Muscle of leg (tissue), 11 donors: Measurements from ENCODE around the gene OSBP2. TPM values are rescaled to one million over a fixed set of nuclear protein-coding genes. Genes with fewer than 3 reads are reported as not detected.
A peak's percentile ranks its signal among the peaks of the same experiment; 100 is the strongest.

ENCODE experiments used
- DNase-seq: peaks from one replicate; pipeline ENCODE4 v3.0.0; 2013
- H3K27ac ChIP-seq: one replicate; pipeline ENCODE4 v1.5.1; 2013; ENCODE audit warnings: mild to moderate bottlenecking, low read length, control low read depth
- H3K27me3 ChIP-seq: one replicate; pipeline ENCODE4 v1.6.1; 2013; ENCODE audit warnings: low read length; ENCODE audit not compliant: control insufficient read depth, insufficient read depth
- H3K36me3 ChIP-seq: one replicate; pipeline ENCODE4 v1.6.1; 2013; ENCODE audit warnings: low read length; ENCODE audit not compliant: control insufficient read depth, insufficient read depth
- H3K4me1 ChIP-seq: one replicate; pipeline ENCODE4 v1.6.1; 2013; ENCODE audit warnings: low read length; ENCODE audit not compliant: control insufficient read depth, insufficient read depth
- H3K4me3 ChIP-seq: one replicate; pipeline ENCODE4 v1.5.1; 2013; ENCODE audit warnings: low read length, control low read depth
- H3K9me3 ChIP-seq: replicated peaks from 2 replicates; pipeline ENCODE4 v1.6.1; 2013; ENCODE audit warnings: low read depth, low read length; ENCODE audit not compliant: control insufficient read depth
- WGBS: methylation state at CpG from one replicate; pipeline ENCODE4 v1.1.5; 2013; ENCODE audit warnings: missing lambda C conversion rate; ENCODE audit not compliant: insufficient coverage; 5-methylcytosine and 5-hydroxymethylcytosine counted together
- polyA plus RNA-seq, 8 donors: library from polyadenylated mRNA; unstranded; fragments of 120-200 nt; gene quantifications; one replicate each; pipeline versions ENCODE4 v1.2.1 to v1.2.3, GENCODE V29; 2013; ENCODE audit warnings: inconsistent platforms in 1 of 8, low replicate concordance in 1 of 8; ENCODE audit not compliant: insufficient read length in 8 of 8, insufficient read depth in 1 of 8
- total RNA-seq: library from RNA; stranded (reverse); fragments of 120-200 nt; gene quantifications from one replicate; pipeline ENCODE4 v1.2.4, GENCODE V29; 2013

Gene OSBP2
- total and polyA plus RNA-seq, 9 donors: 2.7 to 7.5 (median 4.5) TPM

DNA sequence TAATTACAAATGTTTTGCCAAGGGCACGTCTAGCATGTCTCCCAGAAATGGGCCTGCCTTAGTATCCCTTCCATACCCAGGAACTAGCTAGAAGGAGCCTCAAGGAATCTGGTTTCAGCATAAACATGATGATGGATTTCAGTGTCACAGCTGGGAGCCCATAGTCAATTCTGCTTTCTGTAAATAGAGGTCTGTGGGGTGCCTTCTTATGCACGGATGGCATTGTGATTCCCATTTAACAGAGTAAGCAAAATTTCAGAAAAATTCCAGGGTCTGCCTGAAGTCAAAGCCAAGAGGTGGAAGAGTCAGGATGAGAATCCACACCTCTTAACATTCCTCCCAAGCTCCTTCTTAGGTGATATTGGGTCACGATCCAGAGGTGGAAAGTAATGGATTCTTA is 39.1 kb upstream of the OSBP2 start:
- DNase-seq: no peak
- WGBS: no CpG with 5 or more reads among the region's 3 CpGs
- no peaks in the 10 kb centered on the region for H3K27me3 ChIP-seq
- H3K4me1 ChIP-seq: peaks cover 1% of the 10 kb centered on the region
- H3K27ac ChIP-seq: no peak overlapping the region
- H3K36me3 ChIP-seq: no peaks in the 10 kb centered on the region
- no peak overlapping the region for H3K4me3 ChIP-seq
- no peaks in the 10 kb centered on the region for H3K9me3 ChIP-seq

DNA sequence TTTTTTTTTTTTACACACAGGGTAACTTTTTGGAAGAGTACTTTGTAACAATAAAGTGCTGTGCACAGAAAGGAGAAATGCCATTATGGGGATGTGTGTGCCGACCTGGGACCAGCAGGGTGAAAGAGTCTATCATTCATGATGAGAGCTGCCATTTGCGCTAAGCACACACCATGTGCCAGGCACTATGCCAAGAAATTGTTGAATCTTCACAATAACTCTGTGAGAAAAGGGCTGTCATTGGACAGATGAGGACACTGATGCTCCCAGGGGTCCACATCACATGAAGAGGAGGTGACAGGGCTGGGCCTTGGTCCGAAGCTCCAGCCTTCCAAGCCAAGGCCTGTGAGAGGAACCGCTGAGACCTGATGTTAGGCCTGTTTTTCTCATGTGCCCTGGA is 32.6 kb upstream of the OSBP2 start:
- H3K4me1 ChIP-seq: peaks cover under 1% of the 10 kb centered on the region
- H3K9me3 ChIP-seq: no peaks in the 10 kb centered on the region
- H3K27ac ChIP-seq: no peak overlapping the region
- DNase-seq: no peak
- H3K27me3 ChIP-seq: no peaks in the 10 kb centered on the region
- WGBS: 75% methylated on average over 2 of the region's 4 CpGs
- no peak overlapping the region for H3K4me3 ChIP-seq
- H3K36me3 ChIP-seq: peaks cover 15% of the 10 kb centered on the region

DNA sequence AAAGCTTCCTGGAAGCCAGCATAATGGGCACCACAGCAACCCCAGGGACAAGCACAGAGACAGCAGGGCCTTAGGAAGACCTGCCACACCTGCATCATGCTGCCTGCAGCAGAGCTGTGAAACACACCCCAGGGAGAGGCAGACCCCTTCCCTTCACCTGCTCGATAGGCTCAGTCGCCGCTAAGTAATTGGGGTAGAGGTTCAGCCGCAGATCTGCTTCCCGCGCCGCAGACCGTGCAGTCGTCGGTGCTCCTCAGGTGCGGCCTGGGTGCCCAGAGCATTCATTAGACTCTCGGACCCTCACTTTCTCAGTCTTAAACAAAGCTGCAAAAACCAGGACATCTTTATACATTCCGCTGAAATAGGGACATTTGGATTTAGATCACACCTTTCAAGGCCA is 29.9 kb upstream of the OSBP2 start:
- Histone ChIP-seq H3K27me3 (peaks cover 9% of the 10 kb centered on the region), H3K36me3 (peaks cover 15% of the 10 kb centered on the region), H3K4me1 (peaks cover 12% of the 10 kb centered on the region), H3K9me3 (no peaks in the 10 kb centered on the region), H3K4me3 (no peak overlapping the region), H3K27ac (no peak overlapping the region)
- 92% methylated on average over 11 of the region's 13 CpGs for WGBS
- DNase-seq: no peak

DNA sequence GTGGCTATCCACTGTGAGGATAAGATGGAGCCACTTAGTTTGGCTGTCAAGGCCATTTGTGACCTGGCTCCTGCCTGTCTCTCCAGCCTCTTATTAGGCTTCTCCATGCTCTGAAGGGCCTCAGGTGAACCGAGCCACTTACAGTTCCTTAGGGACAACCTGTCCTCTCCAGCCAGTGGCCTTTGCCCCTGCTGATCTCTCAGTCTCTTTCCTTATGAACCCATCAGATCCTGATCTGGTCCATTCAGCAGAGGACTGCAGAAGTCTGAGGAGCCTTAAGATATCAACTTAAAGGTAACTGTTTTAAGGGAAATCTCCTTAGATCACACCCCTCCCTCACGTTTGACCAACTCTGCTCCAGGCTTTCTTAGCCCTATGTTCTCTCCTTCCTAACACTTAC is 29.4 kb upstream of the OSBP2 start:
- no peak for DNase-seq
- no peak overlapping the region for H3K27ac ChIP-seq
- peaks cover 12% of the 10 kb centered on the region for H3K4me1 ChIP-seq
- H3K36me3 ChIP-seq: peaks cover 15% of the 10 kb centered on the region
- peaks cover 9% of the 10 kb centered on the region for H3K27me3 ChIP-seq
- H3K9me3 ChIP-seq: no peaks in the 10 kb centered on the region
- WGBS: 80% methylated on average over 1 of the region's 2 CpGs
- H3K4me3 ChIP-seq: no peak overlapping the region

DNA sequence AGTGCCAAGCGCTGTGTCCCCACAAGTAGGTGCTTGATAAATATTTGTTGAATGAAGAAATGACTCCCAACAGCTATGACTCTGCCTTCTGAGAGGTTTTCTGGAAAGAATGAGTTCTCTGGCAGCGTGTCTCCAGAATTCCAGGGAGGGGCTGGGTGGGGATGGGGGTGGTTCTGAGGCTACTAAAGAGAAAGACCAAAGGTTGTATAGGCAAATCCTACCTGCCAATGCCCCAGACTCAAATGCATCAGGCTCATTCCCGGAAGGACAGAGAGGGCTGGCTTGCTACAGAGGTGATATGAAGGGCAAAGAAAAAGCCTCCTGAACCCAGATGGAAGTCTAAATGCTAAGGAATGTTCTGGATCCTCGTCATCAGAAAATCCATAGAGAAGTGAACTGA is 28.9 kb upstream of the OSBP2 start:
- H3K27ac ChIP-seq: no peak overlapping the region
- no peak for DNase-seq
- WGBS: 75% methylated on average over 1 of the region's 4 CpGs
- H3K36me3 ChIP-seq: peaks cover 15% of the 10 kb centered on the region
- H3K4me1 ChIP-seq: peaks cover 12% of the 10 kb centered on the region
- H3K9me3 ChIP-seq: no peaks in the 10 kb centered on the region
- H3K4me3 ChIP-seq: no peak overlapping the region
- peaks cover 9% of the 10 kb centered on the region for H3K27me3 ChIP-seq

DNA sequence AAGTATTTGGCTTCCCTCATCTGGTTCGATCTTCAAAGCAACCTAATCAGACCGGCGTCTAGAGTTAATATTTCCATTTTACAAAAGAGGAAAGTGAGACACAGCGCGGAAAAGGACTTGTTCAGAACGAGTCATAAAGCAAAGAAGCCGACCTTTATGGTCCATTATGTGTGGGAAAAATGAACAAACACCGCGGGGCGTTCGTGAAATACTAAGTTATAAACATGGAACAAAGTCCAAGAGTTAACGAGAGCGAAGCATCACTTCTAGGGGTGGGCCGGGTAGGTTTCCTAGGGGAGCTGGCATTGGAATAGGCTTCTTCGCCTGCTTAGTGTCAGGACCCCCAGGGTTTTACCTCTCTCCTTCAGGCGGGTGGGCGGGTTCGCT is 27.6 kb upstream of the OSBP2 start:
- 0% methylated on average over 15 of the region's 18 CpGs for WGBS
- Histone ChIP-seq H3K27ac (no peak overlapping the region), H3K4me1 (peaks cover 12% of the 10 kb centered on the region), H3K4me3 (peak overlapping the region; percentile 86), H3K9me3 (no peaks in the 10 kb centered on the region), H3K36me3 (peaks cover 14% of the 10 kb centered on the region), H3K27me3 (peaks cover 9% of the 10 kb centered on the region)
- no peak for DNase-seq

DNA sequence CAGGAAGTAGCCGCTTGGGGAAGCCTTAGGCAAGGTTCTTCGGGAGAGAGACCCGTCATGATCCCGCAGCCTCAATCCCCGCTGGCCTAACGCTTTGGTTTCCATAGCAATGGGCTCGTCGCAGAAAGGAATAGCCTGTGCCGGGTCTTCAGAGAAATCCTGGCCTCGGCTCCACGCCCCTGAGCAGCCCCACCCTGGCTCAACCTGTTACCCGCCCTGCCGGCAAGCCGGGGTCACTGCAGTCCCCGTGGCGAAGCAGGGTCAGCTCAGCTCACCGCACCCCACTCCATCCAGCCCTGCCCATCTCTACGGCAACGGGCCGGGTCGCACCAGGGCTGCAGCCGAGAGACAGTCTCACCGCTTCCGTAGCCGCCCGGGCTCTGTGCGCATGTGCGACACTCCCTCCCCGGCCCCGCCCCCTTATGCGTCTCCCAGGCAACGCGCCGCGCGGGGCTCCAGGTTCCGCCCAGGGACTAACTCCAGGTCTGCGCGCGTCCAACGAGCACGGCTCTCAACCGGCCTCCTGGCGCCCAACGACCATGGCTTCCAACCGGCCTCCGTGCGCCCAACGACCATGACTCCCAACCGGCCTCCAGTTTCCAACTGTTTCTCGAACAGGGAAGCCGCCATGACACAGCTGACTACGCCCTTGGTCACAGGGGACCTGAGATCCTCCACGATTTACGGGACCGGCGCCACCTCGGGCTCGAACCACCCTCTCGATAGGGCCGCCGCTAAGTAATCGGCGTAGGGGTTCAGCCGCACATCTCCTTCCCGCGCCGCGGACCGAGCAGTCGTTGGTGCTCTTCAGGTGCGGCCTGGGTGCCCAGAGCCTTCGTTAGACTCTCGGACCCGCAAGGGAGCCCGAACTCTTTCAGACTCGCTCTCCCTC is 26.9 kb upstream of the OSBP2 start, which contains the start of gene DUSP18:
Gene DUSP18 (minus strand): TSS at position 382 of the 892 bp plus-strand sequence. CDS start 3,872 bp downstream, outside the sequence.
- Histone ChIP-seq H3K27ac (no peak within 1 kb of the TSS), H3K36me3 (peaks cover 12% of the 10 kb centered on the region), H3K4me1 (peaks cover 12% of the 10 kb centered on the region), H3K4me3 (peak within 1 kb of the TSS; percentile 86), H3K27me3 (peaks cover 9% of the 10 kb centered on the region), H3K9me3 (no peaks in the 10 kb centered on the region)
- DNase-seq: peak; percentile 92
- WGBS: under 1% methylated on average over 77 of the region's 77 CpGs

DNA sequence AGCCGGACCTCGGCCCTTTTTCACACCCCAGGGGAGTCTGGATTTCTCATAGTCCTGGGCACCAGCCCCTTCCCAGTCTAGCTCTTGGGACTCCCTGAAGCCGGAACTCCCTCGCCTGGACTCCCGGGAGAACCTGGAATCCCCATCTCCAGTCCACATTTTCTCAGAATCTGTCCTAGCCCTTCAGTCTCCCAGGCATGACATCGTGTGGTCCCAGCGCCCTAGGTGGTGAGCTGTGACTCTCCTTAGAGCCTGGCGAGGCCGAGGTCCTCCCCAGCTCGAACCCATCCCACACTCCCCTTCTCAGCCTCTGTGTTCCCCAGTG is 26.3 kb upstream of the OSBP2 start:
- DNase-seq: no peak
- H3K4me1 ChIP-seq: peaks cover 12% of the 10 kb centered on the region
- 10% methylated on average over 7 of the region's 10 CpGs for WGBS
- no peaks in the 10 kb centered on the region for H3K9me3 ChIP-seq
- peaks cover 6% of the 10 kb centered on the region for H3K36me3 ChIP-seq
- no peak overlapping the region for H3K27ac ChIP-seq
- peaks cover 9% of the 10 kb centered on the region for H3K27me3 ChIP-seq
- H3K4me3 ChIP-seq: peak overlapping the region; percentile 86

DNA sequence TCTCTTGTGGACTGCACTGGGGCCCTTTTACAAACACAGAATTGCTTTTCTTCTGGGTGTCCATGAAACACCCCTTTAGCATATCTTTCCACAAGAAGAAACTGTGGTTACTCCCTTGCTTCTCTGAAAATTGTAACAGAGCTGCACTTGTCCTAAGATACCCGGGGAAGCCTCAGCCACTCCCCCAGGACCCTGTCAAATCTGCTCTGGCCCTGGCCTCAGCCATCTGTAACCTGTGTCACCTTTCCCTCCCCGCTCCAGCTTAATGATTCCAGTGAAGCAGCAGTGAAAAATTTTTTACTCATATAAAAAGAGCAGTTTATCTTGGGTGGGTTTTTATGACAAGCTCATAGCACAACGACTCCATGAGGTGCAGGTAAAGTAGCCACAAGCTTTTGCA is 23.6 kb upstream of the OSBP2 start:
- H3K27ac ChIP-seq: no peak overlapping the region
- H3K4me3 ChIP-seq: no peak overlapping the region
- no peaks in the 10 kb centered on the region for H3K36me3 ChIP-seq
- peaks cover 12% of the 10 kb centered on the region for H3K4me1 ChIP-seq
- peaks cover 14% of the 10 kb centered on the region for H3K27me3 ChIP-seq
- WGBS: 78% methylated on average over 1 of the region's 3 CpGs
- no peak for DNase-seq
- no peaks in the 10 kb centered on the region for H3K9me3 ChIP-seq

DNA sequence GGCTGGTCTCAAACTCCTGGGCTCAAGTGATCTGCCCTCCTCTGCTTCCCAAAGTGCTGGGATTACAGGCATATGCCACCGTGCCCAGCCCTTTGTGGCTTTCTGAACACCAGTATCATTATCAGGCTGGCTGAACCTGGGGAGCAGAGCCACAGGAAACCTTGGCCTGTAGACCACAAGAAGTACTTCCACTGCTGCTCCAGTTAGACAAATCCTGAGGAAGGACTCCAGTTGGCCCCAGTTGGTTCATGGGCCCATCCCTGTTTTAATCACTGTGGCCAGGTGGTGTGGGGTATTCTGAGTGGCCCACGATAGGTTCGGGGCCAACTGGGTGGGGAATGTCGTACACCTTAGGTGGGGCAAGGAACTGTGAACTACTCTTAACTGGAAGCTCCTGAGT is 21.5 kb upstream of the OSBP2 start:
- DNase-seq: no peak
- H3K4me3 ChIP-seq: no peak overlapping the region
- H3K27me3 ChIP-seq: peaks cover 17% of the 10 kb centered on the region
- no peaks in the 10 kb centered on the region for H3K9me3 ChIP-seq
- no peaks in the 10 kb centered on the region for H3K36me3 ChIP-seq
- H3K4me1 ChIP-seq: peaks cover 4% of the 10 kb centered on the region
- 100% methylated on average over 1 of the region's 4 CpGs for WGBS
- no peak overlapping the region for H3K27ac ChIP-seq
